Activated CD4-positive, alpha-beta T cell treated with anti-CD3 and anti-CD28 coated beads, Interleukin-2, amount 10 ng/mL, durations not matched to agents 7 days and 5 days (primary cell): ENCODE data around the gene B4GALNT4. TPM values are rescaled to one million over a fixed set of nuclear protein-coding genes. Genes with fewer than 3 reads are reported as not detected.
"Not testable (repeated sequence)": the region's sequence is repeated elsewhere in the genome, so short reads cannot be mapped to it uniquely, and the experiment has no call there.

Experiments used
- CTCF ChIA-PET: fragments of 350-600 bp; sonication (Branson Sonifier 250); formaldehyde crosslinking; loops from one replicate; lab custom pipeline; 2021; ENCODE audit warnings: antibody characterized with exemption; lab: Charles Lee
- POLR2A ChIA-PET: fragments of 350-600 bp; sonication (Branson Sonifier 250); formaldehyde crosslinking; loops from one replicate; lab custom pipeline; 2021; ENCODE audit warnings: antibody characterized with exemption; lab: Charles Lee
- DNase-seq: peaks from one replicate; pipeline ENCODE4 v3.0.0-alpha.2; 2020
- H3K27ac Mint-ChIP-seq: one replicate; pipeline ENCODE4 v1.8.0; 2021; ENCODE audit warnings: mild to moderate bottlenecking, moderate library complexity, mixed read lengths
- H3K27me3 Mint-ChIP-seq: one replicate; pipeline ENCODE4 v1.8.0; 2021; ENCODE audit warnings: mixed read lengths
- H3K36me3 Mint-ChIP-seq: one replicate; pipeline ENCODE4 v1.8.0; 2021; ENCODE audit warnings: low read depth, mixed read lengths
- H3K4me1 Mint-ChIP-seq: one replicate; pipeline ENCODE4 v1.8.0; 2021; ENCODE audit warnings: mixed read lengths
- H3K4me3 Mint-ChIP-seq: one replicate; pipeline ENCODE4 v1.8.0; 2021; ENCODE audit warnings: mild to moderate bottlenecking, moderate library complexity, mixed read lengths
- H3K9me3 Mint-ChIP-seq: one replicate; pipeline ENCODE4 v1.8.0; 2021; ENCODE audit warnings: mixed read lengths
- total RNA-seq, 2 experiments: library from RNA; stranded (reverse); gene quantifications; one replicate each; pipeline ENCODE4 v1.2.3, GENCODE V29; 2021

B4GALNT4 gene
- total RNA-seq, 2 experiments from 2014 or later = 1.5 to 1.6 TPM

DNA sequence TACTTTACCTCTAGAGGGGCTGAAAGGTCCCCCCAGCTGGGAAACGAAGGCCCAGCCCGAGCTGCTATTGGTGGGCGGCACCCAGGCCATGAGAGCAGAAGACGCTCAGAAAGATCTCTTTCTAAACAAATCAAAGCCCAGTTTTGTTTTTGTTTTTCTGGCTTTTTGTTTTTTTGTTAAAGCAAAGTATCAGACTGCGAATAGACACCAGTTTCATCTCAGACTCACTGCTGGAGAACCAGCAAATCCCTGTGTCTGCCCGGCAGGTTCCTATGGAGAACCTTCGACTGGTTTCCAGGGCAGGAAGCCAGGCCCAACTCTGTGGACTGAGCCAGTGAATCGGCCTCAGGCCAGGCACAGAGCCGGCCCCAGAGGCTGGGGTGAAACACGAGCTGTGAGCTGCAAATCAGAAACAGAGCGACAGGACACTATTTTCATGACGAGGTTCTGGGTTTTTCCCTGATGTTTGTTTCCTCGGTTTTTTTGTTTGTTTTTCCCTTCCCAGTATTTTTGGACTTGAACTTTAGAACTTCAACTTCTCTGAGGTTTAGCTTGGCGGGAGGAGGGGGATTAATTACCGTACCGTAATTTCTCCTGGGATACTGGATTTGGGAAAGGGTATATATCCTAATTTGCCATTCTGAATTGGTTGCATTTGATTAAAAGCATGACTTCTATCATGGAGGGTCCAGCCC lies 16.0 kb upstream of the B4GALNT4 start:
- ChIA-PET POLR2A (no interaction called here), CTCF (interaction anchor here (1.1 kb wide), 1 partner anchor 8 kb away, joined by 3 read pairs; no protein-coding TSS in a partner anchor)
- no peaks in the 10 kb centered on the region for H3K36me3 Mint-ChIP-seq
- peaks cover 44% of the 10 kb centered on the region for H3K4me1 Mint-ChIP-seq
- DNase-seq = no peak
- H3K4me3 Mint-ChIP-seq = peak overlapping the region; percentile 7
- H3K27me3 Mint-ChIP-seq = no peaks in the 10 kb centered on the region
- peak overlapping the region; percentile 66 for H3K27ac Mint-ChIP-seq
- no peaks in the 10 kb centered on the region for H3K9me3 Mint-ChIP-seq

DNA sequence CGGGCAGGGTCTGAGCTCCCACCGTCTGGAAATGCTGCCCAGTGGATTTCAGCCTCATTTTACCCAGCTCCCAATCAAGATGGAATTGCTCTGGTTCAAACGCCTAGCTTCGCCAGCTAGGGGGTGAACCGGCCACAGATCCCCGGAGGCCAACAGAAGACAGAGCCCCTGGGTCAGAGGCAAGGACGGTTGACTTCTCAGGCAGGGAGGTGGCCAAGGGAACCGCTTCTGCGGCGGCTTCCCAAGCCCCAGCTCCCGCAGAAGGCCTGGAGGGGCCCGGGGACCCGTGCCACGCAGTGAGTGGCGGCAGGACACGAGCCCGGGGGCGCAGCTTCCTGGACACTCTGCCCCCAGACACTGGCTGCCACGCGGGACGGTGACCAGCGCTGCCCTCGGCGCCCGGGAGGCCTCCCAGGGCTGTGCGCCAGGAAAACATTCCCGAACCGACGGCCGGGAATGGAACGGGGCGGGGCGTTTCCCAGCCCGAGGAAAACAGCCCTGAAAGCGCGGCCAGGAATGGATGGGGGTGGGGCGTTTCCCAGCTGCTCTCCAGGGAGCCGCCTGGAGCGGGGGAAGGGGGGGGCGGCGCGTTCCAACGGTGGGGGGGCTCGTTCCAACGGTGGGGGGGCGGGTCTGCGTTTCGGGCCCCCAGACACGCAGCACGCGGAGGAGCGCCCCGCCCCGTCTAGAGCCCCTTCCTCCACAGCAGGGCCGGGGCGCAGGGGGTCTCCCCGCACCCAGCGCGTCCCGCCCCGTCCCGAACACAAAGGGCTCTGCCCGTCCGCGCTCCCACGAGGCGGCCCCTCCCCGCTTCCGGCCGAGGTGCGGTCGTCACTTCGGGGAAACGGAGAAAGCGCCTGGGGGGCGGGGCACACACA lies 13.5 kb upstream of the B4GALNT4 start:
- H3K27me3 Mint-ChIP-seq = peaks cover 3% of the 10 kb centered on the region
- DNase-seq = peak; percentile 93
- H3K9me3 Mint-ChIP-seq = no peaks in the 10 kb centered on the region
- peak overlapping the region; percentile 85 for H3K4me3 Mint-ChIP-seq
- peak overlapping the region; percentile 93 for H3K27ac Mint-ChIP-seq
- peaks cover 44% of the 10 kb centered on the region for H3K4me1 Mint-ChIP-seq
- ChIA-PET CTCF (interaction anchor here (0.7 to 2.5 kb wide), 15 partner anchors 11 to 163 kb away, joined by 3 to 12 read pairs (median 4); partner anchors contain the start of genes BET1L and RIC8A), POLR2A (interaction anchor here (0.9 to 1.7 kb wide), 5 partner anchors 26 to 46 kb away, joined by 3 to 18 read pairs (median 6); no protein-coding TSS in a partner anchor)
- H3K36me3 Mint-ChIP-seq = no peaks in the 10 kb centered on the region

DNA sequence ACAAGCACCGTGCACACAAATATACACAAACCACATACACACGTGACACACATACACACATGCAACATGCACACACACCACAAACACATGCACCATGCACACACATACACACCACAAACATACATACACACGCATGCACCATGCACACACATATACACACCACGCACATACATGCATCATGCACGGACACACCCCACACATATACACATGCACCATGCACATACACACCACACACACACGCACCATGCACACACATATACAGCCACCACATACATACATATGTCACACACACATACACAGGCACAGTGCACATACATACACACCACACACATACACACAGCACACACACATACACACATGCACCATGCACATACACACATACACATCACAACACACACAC lies 12.7 kb upstream of the B4GALNT4 start:
- POLR2A ChIA-PET = no interaction called here
- CTCF ChIA-PET = interaction anchor here (1.2 to 2.5 kb wide), 4 partner anchors 16 to 149 kb away, joined by 3 to 12 read pairs (median 6); partner anchors contain the start of genes BET1L and RIC8A

DNA sequence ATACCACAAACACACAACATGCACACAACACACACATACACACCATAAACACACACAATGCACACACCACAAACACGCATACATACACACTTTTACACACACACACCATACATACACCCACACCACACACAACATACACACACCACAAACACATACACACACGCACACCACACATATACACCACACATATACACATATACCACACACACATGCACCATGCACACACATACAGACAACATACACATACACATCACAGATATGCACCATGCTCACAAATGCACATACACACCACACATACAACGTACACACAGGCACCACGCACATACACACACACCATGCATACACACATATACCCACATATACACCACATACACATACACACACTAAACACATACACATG lies 11.7 kb upstream of the B4GALNT4 start:
- Mint-ChIP-seq H3K4me3 (no peak overlapping the region), H3K27me3 (peaks cover 3% of the 10 kb centered on the region), H3K36me3 (no peaks in the 10 kb centered on the region), H3K9me3 (peaks cover 5% of the 10 kb centered on the region), H3K4me1 (peaks cover 32% of the 10 kb centered on the region), H3K27ac (no peak overlapping the region)
- ChIA-PET CTCF (no interaction called here), POLR2A (no interaction called here)
- DNase-seq = no peak

More for the DNA sequence above, 12.7 kb upstream of the B4GALNT4 start:
- H3K4me3 Mint-ChIP-seq = no peak overlapping the region
- H3K27ac Mint-ChIP-seq = no peak overlapping the region
- peaks cover 3% of the 10 kb centered on the region for H3K27me3 Mint-ChIP-seq
- no peak for DNase-seq
- no peaks in the 10 kb centered on the region for H3K36me3 Mint-ChIP-seq
- peaks cover 5% of the 10 kb centered on the region for H3K9me3 Mint-ChIP-seq
- H3K4me1 Mint-ChIP-seq = peaks cover 37% of the 10 kb centered on the region

DNA sequence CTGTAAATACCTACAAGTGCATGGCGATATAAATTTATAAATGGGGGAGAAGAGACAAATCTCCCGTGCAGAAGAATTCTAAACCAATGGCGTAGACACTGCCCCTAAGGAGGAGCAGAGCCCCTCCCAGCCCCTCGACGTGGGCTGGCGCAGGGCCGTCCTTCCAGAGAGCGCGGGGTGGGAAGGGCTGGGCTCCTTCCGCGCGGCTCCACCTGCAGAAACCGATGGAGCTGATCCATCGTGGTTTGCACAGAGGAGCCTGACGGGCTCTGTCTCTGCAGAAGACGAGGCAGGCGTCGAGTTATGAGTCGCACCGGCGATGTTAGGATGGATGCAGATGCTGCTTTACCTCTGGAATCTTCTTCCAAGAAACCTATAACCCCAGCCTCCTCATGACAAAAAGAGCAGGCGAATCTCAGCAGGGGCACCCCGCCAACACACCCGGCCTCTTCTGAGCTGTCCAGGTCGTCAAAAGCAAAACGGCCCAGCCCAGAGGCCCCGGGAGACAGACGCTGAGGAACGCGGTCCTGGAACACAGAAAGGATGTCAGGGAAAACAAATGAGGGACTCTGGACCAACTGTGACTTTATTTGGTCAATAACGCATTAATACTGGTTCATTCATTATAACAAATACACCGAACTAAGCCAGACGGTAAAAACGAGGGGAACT lies 11.0 kb upstream of the B4GALNT4 start:
- H3K27ac Mint-ChIP-seq = no peak overlapping the region
- no peak overlapping the region for H3K4me3 Mint-ChIP-seq
- POLR2A ChIA-PET = no interaction called here
- peaks cover 26% of the 10 kb centered on the region for H3K4me1 Mint-ChIP-seq
- peaks cover 5% of the 10 kb centered on the region for H3K9me3 Mint-ChIP-seq
- H3K36me3 Mint-ChIP-seq = no peaks in the 10 kb centered on the region
- H3K27me3 Mint-ChIP-seq = peaks cover 3% of the 10 kb centered on the region
- DNase-seq = no peak
- CTCF ChIA-PET = interaction anchor here (0.6 to 1.8 kb wide), 3 partner anchors 21 to 151 kb away, joined by 3 to 5 read pairs (median 4); partner anchors contain the start of genes BET1L and RIC8A

DNA sequence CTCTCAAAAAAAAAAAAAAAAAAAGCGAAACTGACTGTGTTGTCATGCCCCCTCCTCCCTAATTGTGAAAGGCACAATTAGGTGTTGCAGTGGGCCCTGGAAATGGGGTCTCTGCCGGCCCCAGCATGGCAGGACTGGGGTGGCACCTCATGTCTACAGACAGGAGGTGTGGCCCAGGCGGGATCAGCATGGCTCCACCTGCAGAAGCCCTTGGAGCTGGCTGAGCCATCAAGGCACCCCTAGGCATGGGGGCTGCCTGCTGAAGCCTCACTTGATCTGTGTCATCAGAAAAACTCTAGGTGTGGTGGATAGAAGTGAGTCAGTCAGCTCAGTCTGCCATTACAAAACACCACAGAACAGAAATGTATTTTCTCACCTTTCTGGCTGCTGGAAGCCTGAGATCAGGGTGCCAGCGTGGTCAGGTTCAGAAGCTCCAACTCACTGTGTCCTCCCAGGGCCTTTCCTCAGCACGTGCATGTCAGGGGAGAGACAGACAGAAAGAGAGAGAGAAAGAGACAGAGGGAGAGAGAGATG lies 10.1 kb upstream of the B4GALNT4 start:
- H3K4me3 Mint-ChIP-seq = no peak overlapping the region
- POLR2A ChIA-PET = no interaction called here
- H3K27ac Mint-ChIP-seq = no peak overlapping the region
- CTCF ChIA-PET = interaction anchor here (1.1 to 1.8 kb wide), 2 partner anchors 109 to 152 kb away, joined by 4 to 5 read pairs; partner anchors contain the start of genes BET1L and RIC8A
- DNase-seq = peak; percentile 24
- peaks cover 3% of the 10 kb centered on the region for H3K27me3 Mint-ChIP-seq
- no peaks in the 10 kb centered on the region for H3K36me3 Mint-ChIP-seq
- peaks cover 5% of the 10 kb centered on the region for H3K9me3 Mint-ChIP-seq
- peaks cover 17% of the 10 kb centered on the region for H3K4me1 Mint-ChIP-seq

DNA sequence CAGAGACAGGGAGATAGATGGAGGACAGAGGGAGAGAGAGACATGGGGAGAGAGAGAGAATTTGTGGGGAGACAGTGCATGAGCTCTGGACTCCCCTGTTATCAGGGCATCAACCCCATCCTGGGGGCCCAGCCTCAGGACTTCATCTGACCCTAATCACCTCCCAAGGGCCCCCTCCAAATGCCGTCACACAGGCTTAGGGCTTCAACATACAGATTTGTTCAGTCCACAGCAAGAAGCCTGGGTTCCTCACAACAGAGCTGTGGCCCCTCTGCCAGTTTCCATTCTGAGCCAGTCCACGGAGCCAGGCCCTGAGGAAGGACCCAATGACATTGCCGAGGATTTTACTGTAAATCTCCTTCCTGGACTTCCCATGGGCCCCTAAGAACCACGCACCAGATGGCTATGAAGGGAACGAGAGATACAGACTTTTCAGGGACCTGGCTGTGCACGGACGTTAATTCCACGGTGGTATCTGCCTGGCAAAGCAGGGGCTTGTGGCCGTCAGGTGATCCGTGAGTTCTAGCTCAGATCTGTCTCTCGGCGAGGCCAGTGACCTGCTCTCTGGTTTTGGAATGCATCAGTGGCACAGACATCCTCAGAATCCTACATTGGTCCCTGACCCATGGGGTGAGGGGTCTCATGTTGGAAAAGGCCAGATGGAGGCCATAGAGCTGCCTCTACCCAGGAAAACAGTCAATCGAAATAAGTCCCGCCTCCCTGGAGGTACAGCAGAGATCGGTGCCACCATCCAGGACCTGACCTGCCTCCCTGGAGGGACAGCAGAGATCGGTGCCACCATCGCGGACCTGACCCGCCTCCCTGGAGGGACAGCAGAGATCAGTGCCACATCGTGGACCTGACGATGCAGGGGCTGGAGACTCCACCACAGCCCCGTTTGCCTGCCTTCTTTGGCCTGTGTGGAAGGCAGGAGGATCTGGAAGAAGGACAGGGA lies 8.7 kb upstream of the B4GALNT4 start:
- Mint-ChIP-seq H3K27ac (no peak overlapping the region), H3K4me1 (peaks cover 7% of the 10 kb centered on the region), H3K36me3 (no peaks in the 10 kb centered on the region), H3K9me3 (peaks cover 5% of the 10 kb centered on the region), H3K27me3 (peaks cover 3% of the 10 kb centered on the region), H3K4me3 (no peak overlapping the region)
- ChIA-PET CTCF (interaction anchor here (1.4 to 1.7 kb wide), 3 partner anchors 31 to 60 kb away, joined by 3 to 4 read pairs (median 3); no protein-coding TSS in a partner anchor), POLR2A (no interaction called here)
- DNase-seq = no peak

DNA sequence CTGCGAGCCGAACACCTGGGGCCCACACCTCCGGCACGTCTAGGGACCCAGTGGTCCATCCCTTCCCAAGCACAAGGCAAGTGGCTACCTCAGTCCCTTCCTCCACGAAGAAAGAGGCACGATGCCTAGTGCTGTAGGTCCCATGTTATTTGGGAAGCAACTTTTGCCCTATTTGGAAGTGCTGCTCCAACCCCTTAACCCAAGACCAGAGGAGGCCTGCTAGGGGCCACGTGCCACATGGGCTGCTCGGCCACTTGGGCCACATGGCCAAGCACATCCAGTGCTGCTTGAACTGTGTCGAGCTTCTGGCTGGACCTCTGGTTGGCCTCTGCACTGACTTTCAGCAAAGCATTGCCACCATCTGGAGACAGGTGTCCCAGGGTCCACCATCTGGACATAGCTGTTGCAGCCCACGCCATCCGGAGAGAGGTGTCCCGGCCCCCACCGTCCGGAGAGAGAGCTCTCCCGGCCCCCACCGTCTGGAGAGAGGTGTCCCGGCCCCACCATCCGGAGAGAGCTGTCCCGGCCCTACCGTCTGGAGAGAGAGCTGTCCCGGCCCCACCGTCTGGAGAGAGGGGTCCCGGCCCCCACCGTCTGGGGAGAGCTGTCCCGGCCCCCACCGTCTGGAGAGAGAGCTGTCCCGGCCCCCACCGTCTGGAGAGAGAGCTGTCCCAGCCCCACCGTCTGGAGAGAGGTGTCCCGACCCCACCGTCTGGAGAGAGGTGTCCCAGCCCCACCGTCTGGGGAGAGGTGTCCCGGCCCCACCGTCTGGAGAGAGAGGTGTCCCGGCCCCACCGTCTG lies 6.5 kb upstream of the B4GALNT4 start:
- Mint-ChIP-seq H3K4me3 (no peak overlapping the region), H3K4me1 (peaks cover 7% of the 10 kb centered on the region), H3K27me3 (peaks cover 23% of the 10 kb centered on the region), H3K27ac (no peak overlapping the region), H3K9me3 (peaks cover 5% of the 10 kb centered on the region), H3K36me3 (no peaks in the 10 kb centered on the region)
- CTCF ChIA-PET = interaction anchor here (0.8 to 1.9 kb wide), 8 partner anchors 34 to 156 kb away, joined by 3 to 7 read pairs (median 3); no protein-coding TSS in a partner anchor
- no peak for DNase-seq
- POLR2A ChIA-PET = interaction anchor here (0.6 kb wide), 1 partner anchor 46 kb away, joined by 3 read pairs; no protein-coding TSS in a partner anchor

DNA sequence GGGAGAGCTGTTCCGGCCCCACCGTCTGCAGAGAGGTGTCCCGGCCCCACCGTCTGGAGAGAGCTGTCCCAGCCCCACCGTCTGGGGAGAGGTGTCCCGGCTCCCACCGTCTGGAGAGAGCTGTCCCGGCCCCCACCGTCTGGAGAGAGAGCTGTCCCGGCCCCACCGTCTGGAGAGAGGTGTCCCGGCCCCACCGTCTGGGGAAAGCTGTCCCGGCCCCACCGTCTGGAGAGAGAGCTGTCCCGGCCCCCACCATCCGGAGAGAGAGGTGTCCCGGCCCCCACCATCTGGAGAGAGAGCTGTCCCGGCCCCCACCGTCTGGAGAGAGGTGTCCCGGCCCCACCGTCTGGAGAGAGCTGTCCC lies 5.9 kb upstream of the B4GALNT4 start:
- not testable (repeated sequence) for DNase-seq, H3K9me3 Mint-ChIP-seq, H3K36me3 Mint-ChIP-seq, H3K4me3 Mint-ChIP-seq, H3K27ac Mint-ChIP-seq
- peaks cover 12% of the 10 kb centered on the region for H3K4me1 Mint-ChIP-seq
- CTCF ChIA-PET = interaction anchor here (0.7 to 2.6 kb wide), 8 partner anchors 33 to 163 kb away, joined by 3 to 12 read pairs (median 3); partner anchors contain the start of gene RIC8A
- H3K27me3 Mint-ChIP-seq = peaks cover 28% of the 10 kb centered on the region
- POLR2A ChIA-PET = interaction anchor here (0.6 kb wide), 1 partner anchor 47 kb away, joined by 3 read pairs; no protein-coding TSS in a partner anchor

DNA sequence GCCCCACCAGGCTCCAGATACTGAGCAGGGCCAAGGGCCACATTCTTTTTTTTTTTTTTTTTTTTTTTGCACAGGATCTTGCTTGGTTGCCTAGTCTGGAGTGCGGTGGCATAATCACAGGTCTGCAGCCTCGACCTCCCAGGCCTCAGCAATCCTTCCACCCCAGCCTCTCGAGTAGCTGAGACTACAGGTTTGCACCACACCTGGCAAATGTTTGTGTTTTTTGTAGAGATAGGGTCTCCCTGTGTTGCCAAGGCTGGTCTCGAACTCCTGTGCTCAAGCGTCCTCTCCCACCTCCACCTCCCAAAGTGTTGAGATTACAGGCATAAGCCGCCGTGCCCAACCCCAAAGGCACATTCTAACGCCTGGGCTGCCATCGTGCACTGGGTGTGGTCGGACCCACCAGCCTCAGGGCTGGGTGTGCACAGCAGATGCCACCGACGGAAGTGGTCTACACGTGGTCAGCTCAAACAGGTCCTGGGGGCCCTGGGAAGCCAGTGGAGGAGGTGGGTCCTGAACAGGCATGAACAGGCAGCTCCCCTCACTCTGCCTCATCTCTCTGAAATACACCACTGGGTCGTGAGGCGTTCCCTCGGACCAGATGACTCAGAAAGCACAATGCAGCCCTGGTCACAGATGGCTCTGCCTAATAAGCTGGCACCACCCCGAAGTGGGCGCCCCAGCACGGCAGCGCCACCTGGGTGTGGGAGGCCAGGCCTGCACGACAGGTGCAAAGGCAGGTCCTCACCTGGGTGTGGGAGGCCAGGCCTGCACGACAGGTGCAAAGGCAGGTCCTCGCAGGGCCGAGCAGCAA lies 5.1 kb upstream of the B4GALNT4 start:
- Mint-ChIP-seq H3K27ac (peak overlapping the region; percentile 60), H3K36me3 (no peaks in the 10 kb centered on the region), H3K27me3 (peaks cover 31% of the 10 kb centered on the region), H3K4me3 (no peak overlapping the region), H3K4me1 (peaks cover 11% of the 10 kb centered on the region), H3K9me3 (peaks cover 5% of the 10 kb centered on the region)
- POLR2A ChIA-PET = interaction anchor here (0.6 kb wide), 1 partner anchor 48 kb away, joined by 3 read pairs; no protein-coding TSS in a partner anchor
- DNase-seq = peak; percentile 64
- CTCF ChIA-PET = interaction anchor here (0.7 to 2.6 kb wide), 6 partner anchors 49 to 164 kb away, joined by 3 to 12 read pairs (median 3); partner anchors contain the start of gene RIC8A
